HG03558 (cell line): ENCODE measurements around the gene WFS1.

Source experiments
- ATAC-seq: cut with Tn5 transposase; IDR thresholded peaks from one replicate; pipeline ENCODE4 v1.9.1; 2021; ENCODE audit warnings: moderate number of reproducible peaks; ENCODE audit not compliant: unreplicated experiment; ENCODE audit errors: extremely low read depth

The WFS1 gene

GRCh38 chr4:6235012-6235411 is 34.6 kb upstream of the WFS1 start:
- ATAC-seq: no peak

DNA sequence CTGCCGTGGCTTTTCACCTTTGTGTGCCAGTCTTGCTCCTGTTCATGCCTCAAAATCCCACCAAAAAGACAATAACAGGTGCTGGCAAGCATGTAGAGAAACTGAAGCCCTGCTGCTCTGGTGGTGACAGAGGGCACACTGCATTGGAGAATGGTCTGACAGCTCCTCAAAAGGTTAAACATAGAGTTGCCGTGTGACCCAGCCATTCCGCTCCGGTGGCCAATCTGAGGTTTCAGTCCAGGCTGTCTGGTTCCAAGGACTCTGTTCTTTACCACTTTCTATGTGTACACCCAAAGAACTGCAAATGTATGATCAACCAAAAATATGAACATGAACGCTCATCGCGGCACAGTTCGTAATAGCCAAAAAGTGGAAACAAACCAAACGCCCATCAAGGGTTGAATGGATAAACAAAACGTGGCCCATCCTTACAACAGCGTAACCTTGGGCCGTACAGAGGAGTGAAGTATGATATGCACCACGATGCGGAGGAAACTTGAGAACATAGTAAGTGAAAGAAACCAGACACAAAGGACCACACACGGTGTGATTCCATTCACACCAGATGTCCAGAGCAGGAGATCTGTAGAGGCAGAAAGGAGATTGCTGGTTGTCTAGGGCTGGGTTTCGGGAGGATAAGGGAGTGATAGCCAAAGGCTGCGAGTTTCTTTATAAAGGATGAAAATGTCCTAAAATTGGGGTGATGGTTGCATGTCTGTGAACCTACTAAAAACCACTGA is 33.6 kb upstream of the WFS1 start:
- no peak for ATAC-seq

DNA sequence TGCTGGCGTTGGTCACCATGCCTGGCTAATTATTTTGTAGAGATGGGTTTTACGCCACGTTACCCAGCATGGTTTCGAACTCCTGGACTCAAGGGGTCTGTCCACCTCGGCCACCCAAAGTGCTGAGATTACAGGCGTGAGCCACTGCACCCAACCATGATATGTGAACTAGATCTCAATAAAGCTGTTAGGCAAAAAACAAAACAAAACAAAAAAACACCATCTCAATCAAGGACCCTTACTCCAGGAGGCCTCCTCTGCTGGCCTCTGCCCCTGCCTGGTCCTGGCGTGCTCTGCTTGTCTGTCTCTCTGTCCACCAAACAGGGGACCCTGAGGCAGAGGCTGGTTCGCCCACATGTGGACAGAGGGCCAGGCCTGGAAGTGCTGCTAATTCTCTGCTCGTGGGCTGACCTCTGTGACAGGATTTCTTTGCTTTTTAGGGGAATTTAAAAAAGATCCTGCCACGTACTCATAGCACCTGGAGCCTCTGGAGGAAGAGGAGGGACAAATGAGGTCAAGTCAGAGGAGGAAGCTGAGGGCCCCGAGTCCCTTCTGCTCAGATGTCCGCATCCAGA is 32.7 kb upstream of the WFS1 start:
- no peak for ATAC-seq

- ATAC-seq: no peak
Observed at GRCh38 chr4:6239486-6239885, 30.2 kb upstream of the WFS1 start.

DNA sequence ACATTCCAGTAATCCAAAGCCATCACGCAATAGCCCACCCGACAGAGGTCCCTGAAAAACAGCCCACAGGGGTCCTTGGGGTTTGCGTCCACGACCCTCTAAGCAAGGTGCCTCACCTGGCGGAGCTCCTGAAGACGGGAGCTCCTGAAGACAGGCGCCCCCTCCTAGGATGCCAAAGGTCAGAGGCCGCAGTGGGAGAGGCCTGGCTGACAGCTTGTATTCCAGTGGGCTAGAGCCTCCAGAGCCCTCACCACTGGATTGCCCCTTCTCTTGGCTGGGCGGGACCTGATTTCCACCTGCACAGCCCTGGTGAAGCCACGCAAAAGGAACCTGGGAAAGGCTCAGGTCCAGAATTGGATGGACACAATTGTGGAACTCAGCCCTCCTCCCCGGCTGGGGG is 29.7 kb upstream of the WFS1 start:
- ATAC-seq: no peak

- no peak for ATAC-seq
Observed at GRCh38 chr4:6241062-6241845, 28.4 kb upstream of the WFS1 start.

DNA sequence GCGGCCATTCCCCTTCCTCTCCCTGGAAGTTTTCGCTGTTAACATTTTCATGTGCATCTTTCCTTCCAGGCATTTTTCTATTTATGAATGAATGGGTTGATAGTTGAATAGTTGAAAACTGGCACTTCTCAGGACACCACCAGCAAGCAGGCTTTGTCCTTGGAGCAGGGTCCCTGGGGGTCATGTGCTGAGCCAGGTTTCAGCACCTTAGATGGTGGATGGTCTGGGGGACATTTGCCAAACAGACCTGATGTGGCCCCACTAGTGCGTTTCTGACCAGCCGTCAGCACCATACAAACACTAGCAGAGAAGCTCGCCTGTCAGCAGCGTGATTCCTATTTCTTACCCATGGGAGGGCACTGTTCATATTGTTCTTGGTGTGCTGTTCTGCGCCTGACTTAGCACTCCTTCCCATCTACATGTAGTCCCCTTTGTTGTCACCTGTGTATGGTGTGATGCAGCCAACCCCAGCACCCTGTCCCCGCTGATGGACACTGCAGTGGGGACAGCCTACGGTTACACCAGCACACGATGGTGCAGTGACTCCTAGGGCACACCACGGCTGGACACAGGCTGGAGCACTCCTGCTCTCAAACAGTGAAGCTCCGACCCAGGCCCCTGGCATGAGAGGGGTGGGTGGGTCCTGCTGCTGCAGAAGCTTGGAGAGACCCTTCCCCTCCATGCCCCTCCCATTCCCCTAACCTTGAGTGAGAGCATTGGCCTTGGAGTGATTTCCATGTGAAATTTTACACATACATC is 27.2 kb upstream of the WFS1 start:
- no peak for ATAC-seq

GRCh38 chr4:6245246-6246169 is 24.1 kb upstream of the WFS1 start:
- ATAC-seq: no peak

GRCh38 chr4:6246170-6246634 is 23.4 kb upstream of the WFS1 start:
- no peak for ATAC-seq

DNA sequence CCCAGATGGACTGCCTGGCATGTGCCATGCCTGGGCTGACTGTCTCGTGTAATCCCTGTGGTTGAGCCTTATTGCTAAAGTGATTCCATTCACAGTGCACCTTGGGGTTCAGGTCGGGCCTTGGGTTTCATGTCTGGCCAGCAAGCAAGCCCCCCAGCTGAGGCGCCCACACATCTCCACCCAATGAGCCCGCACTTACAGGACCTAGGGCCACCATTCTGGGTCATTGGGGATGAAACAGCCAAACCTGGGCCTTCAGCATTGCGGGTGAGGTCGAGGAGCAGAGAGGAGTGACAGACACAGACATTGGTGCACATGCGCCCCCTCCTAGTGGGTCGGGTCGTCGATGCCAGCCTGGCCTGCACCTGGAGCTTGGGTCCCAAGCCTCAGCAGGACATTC is 21.3 kb upstream of the WFS1 start:
- ATAC-seq: no peak

DNA sequence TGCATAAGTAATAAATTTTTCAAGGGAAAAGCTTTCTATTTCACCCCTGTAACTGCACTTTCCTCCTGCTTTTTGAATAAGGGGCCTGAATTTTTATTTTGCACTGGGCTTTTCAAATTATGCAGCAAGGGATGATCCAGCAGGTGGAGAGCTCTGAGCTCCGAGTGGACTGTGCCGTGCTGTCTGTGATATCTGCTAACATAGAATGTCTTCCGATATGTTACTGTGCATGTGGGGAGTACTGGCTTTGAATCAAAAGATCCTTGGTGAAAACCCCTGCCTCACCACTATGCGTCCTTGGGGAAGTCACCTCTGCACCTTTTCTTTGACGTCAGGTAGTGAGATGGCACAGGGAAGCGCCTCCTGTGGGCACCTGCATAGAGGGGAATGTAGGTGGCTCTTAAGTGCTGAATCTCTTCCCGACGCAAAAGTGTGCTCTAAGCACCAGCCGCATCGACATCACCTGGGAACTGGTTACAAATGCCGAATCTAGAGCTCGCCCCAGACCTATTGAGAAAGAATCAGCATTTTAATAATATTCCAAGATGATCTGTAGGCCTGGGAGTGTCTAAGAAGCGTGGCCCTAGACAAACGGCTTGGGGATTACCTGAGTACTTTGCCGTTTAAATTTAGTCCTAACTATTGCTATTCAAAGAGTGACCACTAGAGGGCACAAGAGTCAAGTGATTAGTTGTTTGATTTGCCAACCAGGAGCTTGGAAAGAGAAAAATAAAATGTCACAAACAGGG is 19.2 kb upstream of the WFS1 start:
- no peak for ATAC-seq

DNA sequence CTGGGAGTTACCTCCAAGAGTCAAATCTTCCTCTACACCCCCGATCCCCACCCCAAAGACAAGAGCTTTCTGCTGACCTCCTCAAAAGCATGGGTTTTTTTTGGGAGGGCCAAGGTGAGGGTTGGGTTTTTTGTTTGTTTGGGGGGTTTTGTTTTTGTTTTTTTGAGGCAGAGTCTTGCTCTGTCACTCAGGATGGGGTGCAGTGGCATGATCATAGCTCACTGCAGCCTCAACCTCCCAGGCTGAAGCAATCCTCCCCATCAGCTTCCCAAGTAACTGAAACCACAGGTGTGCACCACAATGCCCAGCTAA is 18.7 kb upstream of the WFS1 start:
- no peak for ATAC-seq

GRCh38 chr4:6251365-6251764 is 18.3 kb upstream of the WFS1 start:
- no peak for ATAC-seq

GRCh38 chr4:6252051-6252450 is 17.6 kb upstream of the WFS1 start:
- no peak for ATAC-seq

- ATAC-seq: no peak
Observed at GRCh38 chr4:6253111-6253510, 16.5 kb upstream of the WFS1 start.

- ATAC-seq: no peak
Observed at GRCh38 chr4:6253961-6254360, 15.7 kb upstream of the WFS1 start.

DNA sequence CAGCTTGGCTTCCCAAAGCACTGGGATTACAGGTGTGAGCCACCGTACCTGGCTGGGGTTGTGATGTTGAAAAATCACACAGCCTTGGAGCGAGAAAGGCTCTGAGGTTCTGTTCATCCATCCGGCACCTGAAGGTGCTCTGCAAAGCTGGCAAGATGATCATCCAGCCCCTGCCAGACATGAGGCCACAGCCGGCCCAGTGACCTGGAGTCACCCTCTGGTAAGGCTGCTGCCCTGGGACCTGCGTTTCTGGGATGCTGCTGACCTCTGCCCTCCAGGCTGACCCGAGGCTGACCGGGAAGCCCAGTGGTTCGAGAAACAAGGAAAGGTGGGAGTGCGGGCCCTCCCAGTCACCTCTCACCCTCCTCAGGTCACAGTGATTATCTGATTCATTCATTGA is 13.5 kb upstream of the WFS1 start:
- ATAC-seq: no peak

- ATAC-seq: no peak
Observed at GRCh38 chr4:6257247-6258025, 12.2 kb upstream of the WFS1 start.

GRCh38 chr4:6258026-6258360 is 11.7 kb upstream of the WFS1 start:
- ATAC-seq: no peak
